Activated CD4-positive, alpha-beta T cell treated with anti-CD3 and anti-CD28 coated beads, Interleukin-2, amount 50 U/mL, for 1 hour (primary cell): Measurements from ENCODE around the gene GNLY.

ENCODE experiments used
- DNase-seq: peaks from one replicate; pipeline ENCODE4 v3.0.0-alpha.2; 2020

GNLY gene

DNA sequence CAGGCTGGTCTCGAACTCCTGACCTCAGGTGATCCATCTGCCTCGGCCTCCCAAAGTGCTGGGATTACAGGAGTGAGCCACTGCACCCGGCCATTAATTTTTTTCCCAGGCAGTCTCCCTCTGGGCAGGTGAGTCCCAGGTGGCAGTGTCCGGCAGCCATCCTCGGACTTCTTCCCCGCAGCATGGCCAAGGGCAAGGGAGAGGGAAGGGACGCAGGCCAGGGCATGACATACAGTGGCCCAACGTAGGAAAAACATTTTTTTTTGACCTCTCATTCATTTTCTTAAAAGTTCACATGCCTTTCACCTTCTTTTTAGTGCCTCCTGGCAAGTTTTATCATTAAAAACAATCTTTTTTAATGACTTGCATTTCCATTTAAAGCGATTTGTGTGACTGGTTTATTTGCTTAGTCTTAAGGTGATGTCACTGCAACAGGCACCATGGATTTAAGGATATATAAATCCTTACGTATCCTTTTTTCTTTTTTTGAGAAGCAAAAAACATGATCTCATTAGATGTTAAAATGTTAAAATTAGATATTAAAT, 36.6 kb downstream of the GNLY start:
- no peak for DNase-seq

- DNase-seq = no peak
These were observed 37.4 kb downstream of the GNLY start for GRCh38 chr2:85731606-85732005.

- DNase-seq = no peak
These were observed 38.4 kb downstream of the GNLY start for GRCh38 chr2:85732467-85733120.

GRCh38 chr2:85733121-85733960, 39.2 kb downstream of the GNLY start:
- DNase-seq = no peak

GRCh38 chr2:85734015-85734414, 39.9 kb downstream of the GNLY start:
- DNase-seq = no peak

- no peak for DNase-seq
These were observed 40.9 kb downstream of the GNLY start for GRCh38 chr2:85734942-85735608.

DNA sequence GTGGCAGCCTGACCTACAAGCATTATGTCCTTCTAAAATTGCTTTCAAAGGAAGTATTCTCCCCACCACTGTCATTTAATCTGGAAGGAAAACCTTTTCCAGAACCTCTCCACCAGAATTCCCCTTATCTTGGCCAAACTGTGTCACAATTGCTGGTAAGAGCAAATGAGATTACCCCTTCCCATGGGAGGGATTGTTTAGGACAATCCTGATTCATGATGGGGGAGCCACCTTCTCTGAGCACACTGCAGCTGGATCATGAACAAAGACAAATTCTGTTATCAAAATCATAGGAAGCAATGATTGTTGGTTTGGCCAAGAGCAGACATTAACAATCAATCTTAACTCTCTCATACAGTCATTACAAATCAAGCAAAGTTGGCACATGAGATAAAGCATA, 41.5 kb downstream of the GNLY start:
- DNase-seq = no peak

DNA sequence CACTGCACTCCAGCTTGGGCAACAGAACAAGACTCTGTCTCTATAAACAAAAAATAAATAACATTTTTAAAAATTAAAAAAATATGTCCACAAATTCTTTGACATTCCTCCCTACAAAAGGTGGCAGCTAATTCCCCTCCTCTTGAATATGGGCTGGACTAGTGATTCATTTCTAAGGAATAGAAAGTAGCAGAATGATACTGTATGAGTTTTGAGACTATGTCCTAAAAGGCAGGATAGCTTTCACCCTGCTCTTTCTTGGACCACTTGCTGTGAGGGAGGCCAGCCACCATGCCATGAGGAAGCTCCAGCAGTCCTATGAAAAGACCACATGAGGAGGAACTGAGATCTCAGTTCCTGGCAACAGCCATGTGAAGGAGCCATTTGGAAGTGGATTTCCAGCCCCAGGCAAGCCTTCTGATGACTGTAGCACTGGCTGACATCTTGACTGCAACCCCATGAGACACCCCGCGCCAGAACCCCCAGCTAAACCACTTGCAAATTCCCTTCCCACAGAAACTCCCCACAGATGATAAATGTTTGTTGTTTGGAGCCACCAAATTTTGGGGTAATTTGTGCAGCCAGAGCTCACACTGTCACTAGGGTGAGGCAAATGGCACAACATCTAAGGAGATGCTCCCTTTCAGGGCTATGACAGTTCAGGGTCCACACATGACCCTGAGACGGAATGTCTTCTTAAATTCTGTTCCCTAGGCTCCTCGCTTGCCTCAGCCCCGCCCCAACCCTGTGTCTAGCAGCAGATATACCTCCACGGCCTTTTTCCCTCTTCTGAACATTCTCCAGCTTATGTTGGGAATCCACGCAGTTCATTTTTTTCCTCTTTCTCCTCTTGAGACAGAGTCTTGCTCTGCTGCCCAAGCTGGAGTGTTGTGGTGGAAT, 42.5 kb downstream of the GNLY start:
- DNase-seq = no peak

GRCh38 chr2:85737481-85737880, 43.3 kb downstream of the GNLY start:
- no peak for DNase-seq

DNA sequence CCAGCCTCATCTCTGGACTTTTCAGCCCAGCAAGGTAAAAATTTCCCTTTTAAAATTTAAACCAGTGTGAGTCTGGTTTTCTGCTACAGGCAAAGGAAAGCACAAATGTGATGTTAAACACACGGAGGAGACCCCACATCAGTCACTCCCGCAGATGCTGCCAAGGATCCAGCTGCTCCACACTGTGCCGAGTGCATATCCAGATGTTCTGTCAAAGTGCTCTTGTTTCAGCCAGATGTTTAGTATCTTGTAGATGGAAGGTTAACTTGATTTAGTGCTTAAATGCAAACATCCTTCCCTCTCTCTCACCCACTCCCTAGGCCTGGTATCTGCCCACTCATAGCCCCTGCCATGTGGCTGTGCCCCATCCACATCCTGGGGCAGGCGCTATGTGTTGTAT, 43.8 kb downstream of the GNLY start:
- no peak for DNase-seq

DNA sequence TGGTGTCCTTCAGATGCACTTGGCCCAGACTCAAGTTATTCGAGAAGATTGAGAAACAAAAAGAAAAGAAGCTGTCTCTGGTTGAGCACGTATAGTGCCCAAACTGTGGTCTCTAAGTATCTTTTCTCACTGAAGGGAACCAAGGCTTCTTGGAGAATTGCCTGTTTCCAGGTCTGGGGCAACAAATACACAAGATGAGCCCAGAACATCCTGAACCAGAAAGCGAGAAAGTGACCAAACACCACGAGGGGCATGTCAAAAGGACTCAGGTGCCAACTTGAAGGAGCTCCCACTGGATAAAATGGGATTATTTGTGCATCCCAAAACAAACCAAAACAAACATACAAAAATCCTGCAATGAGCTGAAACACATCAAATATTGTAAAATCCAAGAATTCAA, 46.0 kb downstream of the GNLY start:
- no peak for DNase-seq

DNA sequence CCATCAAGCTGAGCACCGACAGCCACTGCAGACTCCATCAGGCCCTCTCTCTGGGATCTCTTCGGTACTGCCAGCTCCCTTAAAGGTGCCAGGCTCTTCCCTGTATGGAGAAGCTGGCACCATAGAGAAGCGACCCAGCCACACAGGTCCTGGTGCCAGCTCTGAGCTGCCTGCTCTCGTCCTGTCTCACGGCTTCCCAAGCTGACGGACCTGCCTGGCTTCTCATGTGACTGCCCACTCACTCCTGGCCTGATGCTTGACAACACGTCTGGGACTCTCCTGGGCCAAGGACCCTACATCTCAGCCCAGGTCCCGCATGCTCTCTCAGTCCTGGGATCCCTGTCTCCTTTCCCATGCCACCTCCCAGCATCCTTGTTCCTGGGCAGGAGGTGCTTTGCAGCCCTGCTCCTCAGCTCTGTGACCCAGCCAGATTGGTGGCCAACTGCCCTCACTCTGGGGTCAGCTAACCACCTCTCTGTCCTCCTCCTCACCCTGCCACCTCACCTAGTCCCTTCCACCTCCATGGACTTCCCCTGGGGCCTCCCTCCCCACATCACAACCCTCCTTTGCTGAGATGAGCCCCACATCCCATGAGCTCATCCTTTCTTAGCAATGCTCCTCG, 47.2 kb downstream of the GNLY start:
- no peak for DNase-seq

DNA sequence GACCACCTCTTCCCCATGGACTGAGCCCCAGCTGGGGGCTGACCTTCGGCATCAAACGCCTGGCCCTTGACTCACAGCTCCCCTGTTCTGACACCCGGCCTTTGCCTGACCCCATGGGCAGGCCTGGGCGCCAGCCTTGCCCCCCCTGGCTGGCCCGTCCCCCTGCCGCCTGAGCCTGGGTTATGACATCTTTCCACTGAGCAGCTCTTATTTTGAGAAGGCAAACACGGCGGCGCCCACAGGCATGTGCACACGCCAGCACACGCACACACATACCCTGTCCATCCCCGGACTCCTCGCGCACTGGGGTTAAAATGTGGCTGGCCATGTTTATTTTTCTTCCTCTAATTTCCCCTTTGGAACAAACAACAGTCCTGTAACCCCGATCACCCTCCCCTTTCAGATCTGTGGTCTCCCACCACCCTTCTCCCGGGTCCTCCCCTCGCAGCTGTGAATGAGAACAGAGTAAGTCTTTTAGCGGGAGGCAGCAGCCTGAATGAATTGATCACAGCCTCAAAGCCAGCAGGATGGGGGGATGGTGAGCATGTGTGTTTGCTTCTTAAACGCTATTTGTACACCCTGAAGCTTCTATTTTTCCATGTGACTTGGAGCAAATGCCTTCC, 47.8 kb downstream of the GNLY start:
- no peak for DNase-seq

GRCh38 chr2:85743304-85743978, 49.3 kb downstream of the GNLY start:
- no peak for DNase-seq

DNA sequence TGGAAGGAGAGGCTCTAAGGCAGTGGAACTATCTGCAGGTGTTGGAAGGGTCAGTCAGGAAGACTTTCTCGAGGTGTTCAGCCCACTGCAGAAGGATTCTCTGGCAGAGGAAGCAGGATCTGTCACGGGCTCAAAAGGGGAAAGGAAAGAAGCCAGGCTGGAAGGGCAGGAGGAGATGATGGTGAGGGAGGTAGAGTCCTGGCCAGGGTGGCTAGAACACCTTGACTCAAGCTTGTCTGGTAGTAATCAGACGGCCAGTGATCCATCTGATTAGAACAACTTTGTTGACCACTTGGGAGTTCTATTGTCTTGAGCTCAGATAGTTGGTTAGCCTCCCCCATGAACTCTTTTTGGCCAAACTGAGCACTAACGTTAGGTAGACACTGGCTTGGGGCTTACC, 49.9 kb downstream of the GNLY start:
- DNase-seq = no peak

DNA sequence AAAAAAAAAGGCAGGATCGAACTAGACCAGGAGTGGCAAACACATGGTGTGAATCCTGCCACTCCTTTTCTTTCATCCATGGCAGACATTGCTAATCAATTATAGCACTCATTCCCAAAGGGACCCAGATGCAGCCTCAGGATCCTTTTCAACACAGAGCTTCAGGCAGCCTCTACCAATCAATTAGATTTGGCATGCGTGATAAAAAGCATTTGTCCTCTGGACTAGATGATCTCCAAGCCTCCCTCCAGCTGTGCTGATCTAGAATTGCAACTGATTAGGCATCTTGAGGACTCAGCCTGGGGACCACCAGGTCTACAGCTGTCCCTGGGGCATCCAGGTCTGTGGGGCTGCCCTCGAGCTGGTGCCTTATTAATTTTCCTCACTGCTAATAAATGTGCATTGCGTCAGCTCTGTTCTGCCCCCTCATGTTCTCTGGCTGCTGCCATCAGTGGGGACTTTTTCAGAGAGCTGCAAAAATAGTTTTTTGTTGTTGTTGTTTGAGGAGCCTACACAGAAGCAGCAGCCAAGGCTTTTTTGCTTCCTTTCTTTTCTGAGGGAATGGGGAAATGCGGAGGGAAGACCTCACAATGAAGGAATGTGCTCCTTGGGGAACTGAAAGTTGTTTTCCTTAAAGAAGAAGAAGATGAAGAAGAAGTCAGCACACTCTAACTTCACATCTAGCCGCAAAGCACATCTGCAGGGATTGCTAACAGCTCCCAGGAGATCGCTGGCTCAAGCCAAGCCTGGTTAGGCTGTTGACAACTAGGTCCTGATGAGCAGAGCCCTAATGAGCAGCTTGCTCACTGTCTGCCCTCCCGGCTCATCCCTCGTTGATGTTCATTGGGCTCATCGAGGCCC, 50.8 kb downstream of the GNLY start:
- no peak for DNase-seq

DNA sequence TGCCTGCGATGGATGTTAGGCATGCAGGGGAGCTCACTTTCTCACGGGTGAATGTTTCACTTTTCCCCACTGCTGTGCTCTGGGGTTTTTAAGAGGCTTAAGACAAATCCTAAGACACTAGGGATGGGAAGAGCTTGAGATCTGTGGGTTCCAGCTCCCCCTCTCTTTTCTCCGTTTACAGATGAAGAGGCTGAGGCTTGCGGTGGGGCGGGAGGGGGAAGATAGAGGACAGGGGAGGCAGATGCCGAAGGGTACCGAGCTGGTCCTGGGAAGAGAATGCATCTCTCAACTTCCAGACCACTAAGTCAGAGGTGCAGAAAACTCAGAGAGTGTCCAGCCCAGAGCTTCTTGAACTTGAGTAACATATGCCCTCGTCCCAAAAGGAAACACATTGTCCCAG, 51.5 kb downstream of the GNLY start:
- no peak for DNase-seq

- DNase-seq = no peak
These were observed 52.3 kb downstream of the GNLY start for GRCh38 chr2:85746321-85747004.

DNA sequence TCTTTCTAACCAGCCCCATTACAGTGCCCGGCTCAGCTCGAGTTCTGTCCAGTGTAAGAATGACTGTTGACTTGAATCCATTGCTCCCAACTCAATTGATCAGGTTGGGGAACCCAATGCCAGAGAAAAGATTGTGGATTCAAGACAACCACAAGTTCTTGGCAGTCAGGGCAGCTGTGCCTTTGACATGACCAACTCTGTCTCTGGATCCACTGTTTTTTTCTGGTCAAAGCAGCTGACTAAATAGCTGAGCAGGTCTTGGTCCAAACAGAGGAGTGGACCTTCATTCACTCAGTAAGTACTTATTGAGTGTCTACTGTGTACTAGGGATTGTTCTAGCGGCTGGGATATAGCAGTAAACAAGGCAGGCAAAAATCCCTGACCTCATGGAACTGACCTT, 53.3 kb downstream of the GNLY start:
- no peak for DNase-seq
